B cell (primary cell): Measurements from ENCODE around the gene RABEPK. TPM values are rescaled to one million over a fixed set of nuclear protein-coding genes. Genes with fewer than 3 reads are reported as not detected.

Experiments used
- ATAC-seq: fragments of 200-7000 bp; cut with Tn5 transposase; one replicate; pipeline ENCODE4 v1.10.0; 2021; ENCODE audit warnings: low read depth, mild to moderate bottlenecking, moderate number of reproducible peaks, moderate library complexity
- CTCF ChIA-PET: fragments of 350-600 bp; sonication (Branson Sonifier 250); formaldehyde crosslinking; loops from one replicate; lab custom pipeline; 2021; ENCODE audit warnings: antibody characterized with exemption, inconsistent platforms; lab: Charles Lee
- POLR2A ChIA-PET: fragments of 350-600 bp; sonication (Branson Sonifier 250); formaldehyde crosslinking; loops from one replicate; lab custom pipeline; 2021; ENCODE audit warnings: antibody characterized with exemption; lab: Charles Lee
- DNase-seq: peaks from one replicate; pipeline ENCODE4 v3.0.0; 2013
- H2AFZ ChIP-seq: 2 replicates; pipeline ENCODE4 v1.6.1; 2012; ENCODE audit warnings: mild to moderate bottlenecking, low read depth, low read length; ENCODE audit not compliant: insufficient read depth, poor library complexity, severe bottlenecking
- H3K27ac ChIP-seq, 2 donors: 1 replicate in 1 of 2; 2 replicates in 1 of 2; pipeline ENCODE4 v1.5.1; 2012 to 2013; ENCODE audit warnings: low read length in 2 of 2, mild to moderate bottlenecking in 2 of 2, moderate library complexity in 1 of 2
- H3K27me3 ChIP-seq, 4 experiments: fragments of 200-600 bp in 1 of 4; sonication (generic) in 1 of 4; replicated peaks in 1 of 4; 1 replicate in 2 of 4; 2 replicates in 2 of 4; pipeline versions ENCODE4 v1.6.1 to v1.7.0; 2013 to 2016; ENCODE audit warnings: low read length in 3 of 4, mild to moderate bottlenecking in 2 of 4, mixed read lengths in 1 of 4, moderate library complexity in 1 of 4; ENCODE audit not compliant: insufficient read depth in 4 of 4, control insufficient read depth in 3 of 4; ENCODE audit errors: control extremely low read depth in 1 of 4
- H3K36me3 ChIP-seq, 2 experiments: replicated peaks in 1 of 2; 1 replicate in 1 of 2; 2 replicates in 1 of 2; pipeline versions ENCODE4 v1.6.1 to v1.7.1; 2013; ENCODE audit warnings: low read length in 1 of 2; ENCODE audit not compliant: insufficient read depth in 2 of 2, control insufficient read depth in 1 of 2; ENCODE audit errors: control extremely low read depth in 1 of 2, extremely low read depth in 1 of 2
- H3K4me1 ChIP-seq, 2 donors: fragments of 200-600 bp in 1 of 2; sonication (generic) in 1 of 2; 1 replicate in 1 of 2; 2 replicates in 1 of 2; pipeline versions ENCODE4 v1.5.1 to v1.6.1; 2013 to 2017; ENCODE audit warnings: low read length in 2 of 2; ENCODE audit not compliant: control insufficient read depth in 2 of 2, insufficient read depth in 2 of 2
- H3K4me2 ChIP-seq: replicated peaks from 2 replicates; pipeline ENCODE3; 2012; ENCODE audit warnings: mild to moderate bottlenecking, low read depth, low read length; ENCODE audit not compliant: poor library complexity, severe bottlenecking
- H3K4me3 ChIP-seq, 5 experiments: fragments of 200-600 bp in 1 of 5; sonication (generic) in 1 of 5; 1 replicate in 3 of 5; 2 replicates in 2 of 5; pipeline versions ENCODE4 v1.5.1 to v1.7.0; 2011 to 2016; ENCODE audit warnings: low read length in 4 of 5, mild to moderate bottlenecking in 4 of 5, low read depth in 2 of 5, control low read depth in 1 of 5, moderate library complexity in 1 of 5; ENCODE audit not compliant: insufficient read depth in 1 of 5; ENCODE audit errors: control extremely low read depth in 1 of 5, extremely low read depth in 1 of 5
- H3K79me2 ChIP-seq: fragments of 200-600 bp; sonication (generic); one replicate; pipeline ENCODE4 v1.6.0; 2016; ENCODE audit warnings: low read length; ENCODE audit not compliant: control insufficient read depth, insufficient read depth
- H3K9ac ChIP-seq: fragments of 200-600 bp; sonication (generic); 2 replicates; pipeline ENCODE4 v1.6.1; 2017; ENCODE audit warnings: mild to moderate bottlenecking, low read length, moderate library complexity
- H3K9me3 ChIP-seq, 3 donors: one replicate each; pipeline versions ENCODE4 v1.6.1 to v1.7.1; 2013; ENCODE audit warnings: low read length in 2 of 3; ENCODE audit not compliant: control insufficient read depth in 2 of 3, insufficient read depth in 1 of 3; ENCODE audit errors: control extremely low read depth in 1 of 3
- H4K20me1 ChIP-seq: 2 replicates; pipeline ENCODE4 v1.6.0; 2012; ENCODE audit warnings: mild to moderate bottlenecking, low read length; ENCODE audit not compliant: insufficient read depth, control insufficient read depth, poor library complexity, severe bottlenecking
- H3K27ac Mint-ChIP-seq: one replicate; pipeline ENCODE4 v1.8.0; 2021; ENCODE audit warnings: mixed read lengths
- H3K27me3 Mint-ChIP-seq: one replicate; pipeline ENCODE4 v1.8.0; 2021; ENCODE audit warnings: mixed read lengths
- H3K4me1 Mint-ChIP-seq: one replicate; pipeline ENCODE4 v1.8.0; 2021; ENCODE audit warnings: mixed read lengths
- H3K4me3 Mint-ChIP-seq: one replicate; pipeline ENCODE4 v1.8.0; 2021; ENCODE audit warnings: mixed read lengths
- H3K9me3 Mint-ChIP-seq: one replicate; pipeline ENCODE4 v1.8.0; 2022; ENCODE audit warnings: mixed read lengths; ENCODE audit not compliant: insufficient read depth
- EZH2 ChIP-seq: IDR thresholded peaks from 2 replicates; pipeline ENCODE4 v1.6.1; 2012; ENCODE audit warnings: borderline replicate concordance, low read depth, mild to moderate bottlenecking, moderate library complexity, low read length; ENCODE audit not compliant: insufficient read depth, poor library complexity, severe bottlenecking
- WGBS: methylation state at CpG from one replicate; pipeline ENCODE4 v1.1.5; 2013; ENCODE audit warnings: missing lambda C conversion rate; ENCODE audit not compliant: insufficient coverage; 5-methylcytosine and 5-hydroxymethylcytosine counted together
- intact Hi-C: fragments of 100-400 bp; cut with micrococcal nuclease; formaldehyde crosslinking; loops from one replicate; pipeline ENCODE4 v1.10.0; 2022
- polyA plus RNA-seq: library from polyadenylated mRNA; depleted of rRNA; stranded (reverse); fragments of >200 nt; gene quantifications from 2 replicates; pipeline ENCODE4 v1.2.3, GENCODE V29; 2012
- total RNA-seq, 2 donors: library from RNA; stranded (reverse); fragments of 120-200 nt in 1 of 2; gene quantifications; 1 replicate in 1 of 2; 2 replicates in 1 of 2; pipeline versions ENCODE4 v1.2.3 to v1.2.4, GENCODE V29; 2013 to 2022
- TF ChIP-seq, protein P1 (sequence below): fragments of 200-600 bp; IDR thresholded peaks from one replicate; pipeline ENCODE4 v1.8.0; 2022; ENCODE audit warnings: antibody characterized with exemption, mild to moderate bottlenecking

Gene RABEPK
- total and polyA plus RNA-seq, 2 donors (not counting 1 experiment from before 2014, with no cell fraction given), result 9.0 to 12.2 TPM

DNA sequence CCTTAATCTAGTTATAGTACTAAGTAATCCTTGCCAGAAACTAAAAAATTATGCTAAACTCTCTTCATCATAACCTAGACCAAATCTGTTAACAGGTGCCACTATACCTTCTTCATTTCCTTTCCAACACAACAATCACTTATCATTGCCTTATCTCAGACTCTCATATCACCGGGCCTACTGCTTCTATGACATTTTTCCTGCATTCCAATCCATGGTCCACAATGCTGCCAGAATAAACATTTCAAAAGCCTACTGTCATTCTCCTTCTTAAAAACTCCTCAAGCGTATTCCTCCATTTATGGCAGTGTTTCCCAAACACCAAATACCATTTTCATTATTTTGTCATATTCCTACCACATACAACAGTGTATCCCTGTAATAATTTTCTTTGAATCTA, 17.3 kb upstream of the RABEPK start:
- Histone ChIP-seq H3K4me3 (no peak overlapping the region), H3K79me2 (peaks cover 98% of the 10 kb centered on the region), H2AFZ (no peak overlapping the region), H3K9me3 (no peaks in the 10 kb centered on the region), H3K9ac (no peak overlapping the region), H4K20me1 (peaks cover 61% of the 10 kb centered on the region), H3K4me2 (no peak overlapping the region), H3K36me3 (peaks cover 4 to 10% of the 10 kb centered on the region in 2 experiments), H3K27ac (no peak overlapping the region), H3K27me3 (no peaks in the 10 kb centered on the region), H3K4me1 (no peaks in the 10 kb centered on the region)
- WGBS, result 100% methylated on average over 1 of the region's 2 CpGs
- ATAC-seq (no peak), DNase-seq (no peak)
- TF ChIP-seq, protein P1, sequence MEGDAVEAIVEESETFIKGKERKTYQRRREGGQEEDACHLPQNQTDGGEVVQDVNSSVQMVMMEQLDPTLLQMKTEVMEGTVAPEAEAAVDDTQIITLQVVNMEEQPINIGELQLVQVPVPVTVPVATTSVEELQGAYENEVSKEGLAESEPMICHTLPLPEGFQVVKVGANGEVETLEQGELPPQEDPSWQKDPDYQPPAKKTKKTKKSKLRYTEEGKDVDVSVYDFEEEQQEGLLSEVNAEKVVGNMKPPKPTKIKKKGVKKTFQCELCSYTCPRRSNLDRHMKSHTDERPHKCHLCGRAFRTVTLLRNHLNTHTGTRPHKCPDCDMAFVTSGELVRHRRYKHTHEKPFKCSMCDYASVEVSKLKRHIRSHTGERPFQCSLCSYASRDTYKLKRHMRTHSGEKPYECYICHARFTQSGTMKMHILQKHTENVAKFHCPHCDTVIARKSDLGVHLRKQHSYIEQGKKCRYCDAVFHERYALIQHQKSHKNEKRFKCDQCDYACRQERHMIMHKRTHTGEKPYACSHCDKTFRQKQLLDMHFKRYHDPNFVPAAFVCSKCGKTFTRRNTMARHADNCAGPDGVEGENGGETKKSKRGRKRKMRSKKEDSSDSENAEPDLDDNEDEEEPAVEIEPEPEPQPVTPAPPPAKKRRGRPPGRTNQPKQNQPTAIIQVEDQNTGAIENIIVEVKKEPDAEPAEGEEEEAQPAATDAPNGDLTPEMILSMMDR, result no peak
- TF ChIP-seq EZH2, result no peak
- intact Hi-C loops, result no loop called here
- POLR2A ChIA-PET, result no interaction called here
- Mint-ChIP-seq H3K4me1 (peaks cover 53% of the 10 kb centered on the region), H3K9me3 (no peaks in the 10 kb centered on the region), H3K27ac (no peak overlapping the region), H3K27me3 (no peaks in the 10 kb centered on the region), H3K4me3 (no peak overlapping the region)
- CTCF ChIA-PET, result interaction anchor here (0.6 kb wide), 1 partner anchor 16 kb away, joined by 6 read pairs; no protein-coding TSS in a partner anchor

DNA sequence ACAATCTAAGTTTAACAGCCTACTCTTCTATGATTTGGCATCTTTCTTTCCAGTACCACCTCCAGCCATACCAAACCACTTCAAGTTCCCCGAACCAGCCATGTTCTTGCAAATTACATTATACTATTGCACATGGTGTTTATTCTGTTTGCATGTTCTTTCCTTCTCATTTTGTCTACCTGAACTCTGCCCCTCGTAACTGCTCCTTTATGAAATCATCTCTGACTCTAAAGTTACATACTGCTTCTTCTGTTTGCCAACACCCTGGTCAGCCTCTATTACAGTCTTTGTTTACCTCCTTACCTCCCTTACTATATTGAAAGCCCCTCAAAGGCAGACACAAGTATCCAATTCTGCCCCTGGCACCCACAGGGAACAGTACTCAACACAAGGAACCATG, 16.8 kb upstream of the RABEPK start:
- no peak overlapping the region for H3K4me3 ChIP-seq
- H3K27me3 ChIP-seq, result no peaks in the 10 kb centered on the region
- ChIA-PET CTCF (no interaction called here), POLR2A (no interaction called here)
- Mint-ChIP-seq H3K27ac (no peak overlapping the region), H3K27me3 (no peaks in the 10 kb centered on the region), H3K9me3 (no peaks in the 10 kb centered on the region), H3K4me1 (peaks cover 52% of the 10 kb centered on the region), H3K4me3 (no peak overlapping the region)
- no peaks in the 10 kb centered on the region for H3K9me3 ChIP-seq
- H3K27ac ChIP-seq, result no peak overlapping the region
- ATAC-seq (no peak), DNase-seq (no peak)
- intact Hi-C loops, result no loop called here
- TF ChIP-seq, protein P1, result no peak
- peaks cover 58% of the 10 kb centered on the region for H4K20me1 ChIP-seq
- H2AFZ ChIP-seq, result no peak overlapping the region
- H3K9ac ChIP-seq, result no peak overlapping the region
- 100% methylated on average over 1 of the region's 2 CpGs for WGBS
- peaks cover 97% of the 10 kb centered on the region for H3K79me2 ChIP-seq
- H3K36me3 ChIP-seq, result peaks cover 4 to 10% of the 10 kb centered on the region in 2 experiments
- peaks cover 4% of the 10 kb centered on the region in 2 donors for H3K4me1 ChIP-seq
- no peak overlapping the region for H3K4me2 ChIP-seq
